A673 (cell line): ENCODE data around the gene GOLGA6L2.

Source experiments
- CTCF ChIP-seq: fragments of 300-800, 200-600 bp; sonication (generic); conservative IDR thresholded peaks from 2 replicates; pipeline ENCODE4 v1.5.1; 2017; ENCODE audit warnings: low read depth, mild to moderate bottlenecking, antibody characterized with exemption, low read length, moderate library complexity, mixed read lengths
- EZH2 ChIP-seq: fragments of 200-600 bp; sonication (generic); IDR thresholded peaks from 2 replicates; pipeline ENCODE4 v1.6.1; 2017; ENCODE audit warnings: borderline replicate concordance, low read depth, mild to moderate bottlenecking, mixed read lengths, antibody characterized with exemption, low read length; ENCODE audit not compliant: poor library complexity, severe bottlenecking

DNA sequence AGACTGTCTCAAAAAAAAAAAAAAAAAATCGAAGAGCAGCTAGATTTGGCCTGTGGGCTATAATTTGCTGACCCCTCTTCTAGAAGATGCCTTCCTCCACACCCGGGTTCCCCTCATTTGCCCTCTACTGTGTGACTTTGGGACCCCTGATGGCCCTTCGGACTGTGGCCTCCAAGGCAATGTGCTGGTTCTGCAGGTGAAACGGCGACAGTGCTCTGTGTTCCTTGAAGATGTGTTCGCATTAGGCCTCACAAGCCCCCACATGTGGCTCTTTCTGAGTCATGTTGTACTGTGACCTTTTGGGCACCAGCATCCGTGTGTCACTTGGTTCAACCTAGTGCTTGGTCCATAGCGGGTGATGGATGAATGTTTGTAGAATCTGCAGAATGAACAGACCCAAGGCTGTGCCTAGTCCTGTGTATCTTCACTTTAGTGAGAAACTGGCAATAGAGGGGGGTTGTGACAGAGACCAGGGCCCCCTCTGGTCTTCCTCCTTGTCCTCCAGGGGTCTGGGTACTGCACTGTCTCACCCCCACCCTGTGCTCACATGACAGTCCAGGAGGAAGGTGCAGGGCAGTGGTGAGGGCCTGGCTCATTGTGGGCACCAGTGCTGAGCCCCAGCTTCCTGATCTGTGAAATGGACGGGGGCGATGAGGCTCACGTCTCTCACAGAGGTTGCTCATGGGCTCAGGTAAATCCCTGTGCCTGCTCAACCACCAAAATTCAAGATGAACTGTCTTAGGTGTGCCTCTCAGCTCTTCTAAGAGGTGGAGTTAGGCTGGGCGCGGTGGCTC is 22.7 kb downstream of the GOLGA6L2 start:
- TF ChIP-seq CTCF (no peak), EZH2 (no peak)
